ENCODE results near the gene ZNF831. TPM values are rescaled to one million over a fixed set of nuclear protein-coding genes. Genes with fewer than 3 reads are reported as not detected.

Gene ZNF831
- total RNA-seq, 4 donors from 2014 or later, result 0.20 to 0.30 (median 0.24) TPM

GRCh38 chr20:59149678-59150504 is 13.7 kb upstream of the ZNF831 start:
- DNase-seq (ENCODE audit: low spot score in 2 of 2), result peak in 1 of 2 donors; percentile 89
- no peak for TF ChIP-seq CTCF (IDR thresholded peaks at IDR 0.05)
- 64 to 65% methylated on average over 18 of the region's 18 CpGs for WGBS, 2 donors
- no peak overlapping the region for H3K4me3 ChIP-seq (ENCODE audit: low read depth, poor library complexity, severe bottlenecking)
- intact Hi-C loops (cut with DNase I; ENCODE audit: low total_unique reads), result no loop called here

- 41 to 60% methylated on average over 10 to 13 of the region's 13 CpGs for WGBS, 2 donors
- peak in 1 of 2 donors; percentile 86 for DNase-seq (ENCODE audit: low spot score in 2 of 2)
- TF ChIP-seq CTCF (IDR thresholded peaks at IDR 0.05) (no peak), POLR2A (IDR thresholded peaks at IDR 0.05) (no peak)
- intact Hi-C loops (cut with DNase I; ENCODE audit: low total_unique reads), result no loop called here
- H3K4me3 ChIP-seq (ENCODE audit: low read depth, poor library complexity, severe bottlenecking), result no peak overlapping the region
Observed at GRCh38 chr20:59150821-59151251, 12.8 kb upstream of the ZNF831 start.

GRCh38 chr20:59151391-59151790 is 12.2 kb upstream of the ZNF831 start:
- WGBS, 2 donors, result 42 to 57% methylated on average over 9 of the region's 9 CpGs
- no peak overlapping the region for H3K4me3 ChIP-seq (ENCODE audit: low read depth, poor library complexity, severe bottlenecking)
- no peak for DNase-seq (ENCODE audit: low spot score in 2 of 2)
- TF ChIP-seq POLR2A (IDR thresholded peaks at IDR 0.05) (no peak), CTCF (IDR thresholded peaks at IDR 0.05) (no peak)
- intact Hi-C loops (cut with DNase I; ENCODE audit: low total_unique reads), result no loop called here

GRCh38 chr20:59151820-59152219 is 11.8 kb upstream of the ZNF831 start:
- DNase-seq (ENCODE audit: low spot score in 2 of 2), result no peak
- 67 to 68% methylated on average over 5 of the region's 5 CpGs for WGBS, 2 donors
- intact Hi-C loops (cut with DNase I; ENCODE audit: low total_unique reads), result no loop called here
- no peak for TF ChIP-seq POLR2A (IDR thresholded peaks at IDR 0.05)
- TF ChIP-seq CTCF (IDR thresholded peaks at IDR 0.05), result no peak
- no peak overlapping the region for H3K4me3 ChIP-seq (ENCODE audit: low read depth, poor library complexity, severe bottlenecking)

GRCh38 chr20:59152559-59153354 is 10.9 kb upstream of the ZNF831 start:
- TF ChIP-seq CTCF (IDR thresholded peaks at IDR 0.05), result no peak
- no peak for TF ChIP-seq POLR2A (IDR thresholded peaks at IDR 0.05)
- H3K4me3 ChIP-seq (ENCODE audit: low read depth, poor library complexity, severe bottlenecking), result no peak overlapping the region
- no peak for DNase-seq (ENCODE audit: low spot score in 2 of 2)
- 51 to 54% methylated on average over 8 of the region's 8 CpGs for WGBS, 2 donors
- intact Hi-C loops (cut with DNase I; ENCODE audit: low total_unique reads), result no loop called here

All from lower leg skin (tissue), 4 donors.